Measurements from ENCODE around the gene EXOC6. TPM values are rescaled to one million over a fixed set of nuclear protein-coding genes. Genes with fewer than 3 reads are reported as not detected.

Gene EXOC6
- total RNA-seq, 1 experiment from 2014 or later = 19.2 TPM

DNA sequence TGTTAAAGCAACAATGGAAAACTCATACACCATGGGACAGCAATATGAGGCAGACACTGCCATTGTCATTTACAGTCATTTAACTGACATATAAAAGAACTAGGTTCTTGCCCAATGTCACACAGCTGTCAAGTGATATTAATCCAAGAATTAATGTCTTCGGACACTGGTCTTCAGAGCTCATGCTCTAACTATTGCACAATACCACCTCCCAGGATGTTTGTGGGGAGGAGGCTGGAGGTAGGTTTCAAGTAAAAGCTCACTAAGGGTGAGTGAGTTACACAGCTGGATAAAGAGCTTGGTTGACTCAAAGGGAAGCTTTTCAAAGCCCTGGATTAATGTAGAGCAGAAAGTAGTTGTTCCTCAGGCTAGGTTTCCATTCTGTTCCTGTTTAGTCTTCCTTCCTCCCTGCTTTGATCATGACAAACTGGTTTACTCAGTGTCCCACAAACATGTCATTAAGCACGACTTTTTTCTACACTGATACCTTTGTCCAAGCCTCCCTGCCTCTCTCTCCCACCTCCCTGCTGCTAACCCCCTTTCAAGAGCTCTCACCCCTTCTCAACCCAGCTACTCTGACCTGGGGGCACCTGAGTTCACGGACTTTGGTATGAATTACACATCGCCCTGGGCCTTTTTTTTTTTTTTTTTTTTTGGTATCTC is 987 bp upstream of the EXOC6 start:
- Mint-ChIP-seq H3K9me3 (ENCODE audit: low read depth, unreplicated experiment) (no peaks in the 10 kb centered on the region), H3K4me1 (ENCODE audit: low read depth, unreplicated experiment) (peaks cover 30% of the 10 kb centered on the region), H3K4me3 (ENCODE audit: low read depth, unreplicated experiment) (peak overlapping the region; percentile 90), H3K27me3 (ENCODE audit: unreplicated experiment) (no peaks in the 10 kb centered on the region), H3K27ac (ENCODE audit: unreplicated experiment) (peak overlapping the region; percentile 56), H3K36me3 (ENCODE audit: insufficient read depth, unreplicated experiment) (peaks cover 17% of the 10 kb centered on the region)
- TF ChIP-seq, protein P1, sequence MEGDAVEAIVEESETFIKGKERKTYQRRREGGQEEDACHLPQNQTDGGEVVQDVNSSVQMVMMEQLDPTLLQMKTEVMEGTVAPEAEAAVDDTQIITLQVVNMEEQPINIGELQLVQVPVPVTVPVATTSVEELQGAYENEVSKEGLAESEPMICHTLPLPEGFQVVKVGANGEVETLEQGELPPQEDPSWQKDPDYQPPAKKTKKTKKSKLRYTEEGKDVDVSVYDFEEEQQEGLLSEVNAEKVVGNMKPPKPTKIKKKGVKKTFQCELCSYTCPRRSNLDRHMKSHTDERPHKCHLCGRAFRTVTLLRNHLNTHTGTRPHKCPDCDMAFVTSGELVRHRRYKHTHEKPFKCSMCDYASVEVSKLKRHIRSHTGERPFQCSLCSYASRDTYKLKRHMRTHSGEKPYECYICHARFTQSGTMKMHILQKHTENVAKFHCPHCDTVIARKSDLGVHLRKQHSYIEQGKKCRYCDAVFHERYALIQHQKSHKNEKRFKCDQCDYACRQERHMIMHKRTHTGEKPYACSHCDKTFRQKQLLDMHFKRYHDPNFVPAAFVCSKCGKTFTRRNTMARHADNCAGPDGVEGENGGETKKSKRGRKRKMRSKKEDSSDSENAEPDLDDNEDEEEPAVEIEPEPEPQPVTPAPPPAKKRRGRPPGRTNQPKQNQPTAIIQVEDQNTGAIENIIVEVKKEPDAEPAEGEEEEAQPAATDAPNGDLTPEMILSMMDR (IDR thresholded peaks at IDR 0.05; ENCODE audit: unreplicated experiment) = no peak
- CTCF ChIA-PET = interaction anchor here (1.1 to 2.1 kb wide), 4 partner anchors 9 to 25 kb away, joined by 3 to 10 read pairs (median 3); no protein-coding TSS in a partner anchor
- no TSS peak for BruUV-seq (replicated peaks)
- intact Hi-C loops (cut with micrococcal nuclease; ENCODE audit: unreplicated experiment) = no loop called here
- DNase-seq = no peak

DNA sequence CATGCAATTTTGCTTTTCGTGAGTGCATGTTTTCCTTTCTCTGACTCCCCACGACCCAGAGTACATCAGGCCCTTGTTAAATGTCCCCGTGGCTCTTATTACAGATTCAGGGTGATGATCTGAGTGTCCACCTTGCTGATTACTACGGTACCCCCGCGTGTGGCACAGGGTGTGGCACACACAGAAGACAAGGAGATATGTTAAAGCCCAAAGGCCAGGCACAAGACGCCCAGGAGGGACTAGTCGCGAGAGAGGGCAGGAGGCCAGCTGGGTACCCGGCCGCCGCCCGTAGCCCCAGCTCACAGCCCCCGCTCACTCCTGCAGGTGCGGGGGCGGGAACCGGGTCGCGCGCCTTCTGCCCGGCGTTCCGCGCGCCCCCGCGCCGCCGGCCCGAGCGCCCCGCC is 281 bp upstream of the EXOC6 start:
- TF ChIP-seq, protein P1 (IDR thresholded peaks at IDR 0.05; ENCODE audit: unreplicated experiment) = no peak
- CTCF ChIA-PET = interaction anchor here (0.6 to 2.1 kb wide), 5 partner anchors 13 to 69 kb away, joined by 3 to 10 read pairs (median 3); no protein-coding TSS in a partner anchor
- Mint-ChIP-seq H3K27ac (ENCODE audit: unreplicated experiment) (peak overlapping the region; percentile 56), H3K36me3 (ENCODE audit: insufficient read depth, unreplicated experiment) (peaks cover 17% of the 10 kb centered on the region), H3K9me3 (ENCODE audit: low read depth, unreplicated experiment) (no peaks in the 10 kb centered on the region), H3K4me3 (ENCODE audit: low read depth, unreplicated experiment) (peak overlapping the region; percentile 90), H3K4me1 (ENCODE audit: low read depth, unreplicated experiment) (peaks cover 23% of the 10 kb centered on the region), H3K27me3 (ENCODE audit: unreplicated experiment) (no peaks in the 10 kb centered on the region)
- intact Hi-C loops (cut with micrococcal nuclease; ENCODE audit: unreplicated experiment) = no loop called here
- no peak for DNase-seq
- no TSS peak for BruUV-seq (replicated peaks)

DNA sequence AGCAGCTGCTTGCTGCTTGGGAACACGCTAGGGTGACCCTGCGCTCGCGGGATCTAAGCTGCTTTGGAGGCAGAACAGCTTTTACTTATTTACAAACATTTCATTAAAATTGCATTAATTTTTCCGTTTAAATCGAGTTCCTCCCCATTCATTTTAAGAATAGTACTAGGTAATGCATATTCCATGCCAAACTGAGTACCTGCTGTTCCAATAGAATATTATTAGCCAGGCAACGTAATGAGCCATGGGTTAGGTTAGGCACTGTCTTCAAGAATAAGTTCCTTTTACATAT is 860 bp downstream of the EXOC6 start:
- H3K4me1 Mint-ChIP-seq (ENCODE audit: low read depth, unreplicated experiment) = peaks cover 19% of the 10 kb centered on the region
- H3K9me3 Mint-ChIP-seq (ENCODE audit: low read depth, unreplicated experiment) = no peaks in the 10 kb centered on the region
- intact Hi-C loops (cut with micrococcal nuclease; ENCODE audit: unreplicated experiment) = no loop called here
- H3K36me3 Mint-ChIP-seq (ENCODE audit: insufficient read depth, unreplicated experiment) = peaks cover 17% of the 10 kb centered on the region
- TF ChIP-seq, protein P1 (IDR thresholded peaks at IDR 0.05; ENCODE audit: unreplicated experiment) = no peak
- no peak overlapping the region for H3K27ac Mint-ChIP-seq (ENCODE audit: unreplicated experiment)
- CTCF ChIA-PET = interaction anchor here (1.2 kb wide), 1 partner anchor 26 kb away, joined by 4 read pairs; no protein-coding TSS in a partner anchor
- no TSS peak for BruUV-seq (replicated peaks)
- peak overlapping the region; percentile 90 for H3K4me3 Mint-ChIP-seq (ENCODE audit: low read depth, unreplicated experiment)
- no peak for DNase-seq
- no peaks in the 10 kb centered on the region for H3K27me3 Mint-ChIP-seq (ENCODE audit: unreplicated experiment)

DNA sequence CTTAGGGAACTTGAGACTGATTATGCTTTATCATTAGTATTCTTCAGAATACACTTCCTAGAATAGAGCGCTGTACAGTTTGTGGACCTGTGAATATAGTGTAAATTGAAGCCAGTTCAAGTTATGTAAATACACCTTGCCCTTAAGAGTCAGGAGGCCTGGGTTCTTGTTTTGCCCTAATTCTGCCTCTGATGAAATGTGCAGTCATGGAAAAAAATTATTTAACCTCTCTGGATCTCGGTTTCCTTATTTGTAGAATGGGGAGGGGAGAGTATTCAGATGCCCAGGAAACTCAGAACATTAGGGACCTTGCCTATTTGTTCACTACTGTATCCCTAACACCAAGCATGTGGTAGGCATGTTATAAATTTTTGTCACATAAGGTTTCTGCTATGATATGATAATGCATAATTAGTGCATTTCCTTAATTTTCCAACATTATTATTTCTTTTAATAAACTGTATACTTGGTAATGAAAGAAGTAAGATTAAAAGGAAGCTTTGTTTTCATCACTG is 1.3 kb downstream of the EXOC6 start:
- no peaks in the 10 kb centered on the region for H3K9me3 Mint-ChIP-seq (ENCODE audit: low read depth, unreplicated experiment)

More for the DNA sequence above, 1.3 kb downstream of the EXOC6 start:
- H3K27me3 Mint-ChIP-seq (ENCODE audit: unreplicated experiment) = no peaks in the 10 kb centered on the region
- no peak overlapping the region for H3K27ac Mint-ChIP-seq (ENCODE audit: unreplicated experiment)
- H3K4me3 Mint-ChIP-seq (ENCODE audit: low read depth, unreplicated experiment) = peak overlapping the region; percentile 90
- peaks cover 17% of the 10 kb centered on the region for H3K36me3 Mint-ChIP-seq (ENCODE audit: insufficient read depth, unreplicated experiment)
- TF ChIP-seq, protein P1 (IDR thresholded peaks at IDR 0.05; ENCODE audit: unreplicated experiment) = no peak
- BruUV-seq (replicated peaks) = TSS peak; percentile 63
- CTCF ChIA-PET = no interaction called here
- peaks cover 19% of the 10 kb centered on the region for H3K4me1 Mint-ChIP-seq (ENCODE audit: low read depth, unreplicated experiment)
- no peak for DNase-seq
- intact Hi-C loops (cut with micrococcal nuclease; ENCODE audit: unreplicated experiment) = no loop called here

Data from Calu3 (cell line).